K562 (cell line): ENCODE data around the gene LPIN2. TPM values are rescaled to one million over a fixed set of nuclear protein-coding genes. Genes with fewer than 3 reads are reported as not detected.

ENCODE experiments used
- ATAC-seq: fragments of 200-7000 bp; cut with Tn5 transposase; 3 replicates; pipeline ENCODE4 v1.9.1; 2020; ENCODE audit warnings: moderate library complexity
- BruUV-seq: library from RNA; stranded (reverse); fragments of 400-500 nt; replicated peaks from 2 replicates; lab custom pipeline; 2021; lab: Mats Ljungman, UMichigan
- CTCF ChIA-PET: fragments of 300-600 bp; formaldehyde crosslinking; extraction: SDS; loops from one replicate; lab custom pipeline; 2021; ENCODE audit warnings: low intra/inter-chr PET ratio; lab: Yijun Ruan, JAX
- POLR2A ChIA-PET: fragments of 300-600, 350-650 bp; sonication (Branson Sonifier 250); formaldehyde crosslinking; extraction: SDS; loops from one replicate; lab custom pipeline; 2021; ENCODE audit warnings: antibody characterized with exemption, inconsistent platforms; lab: Yijun Ruan, JAX
- DNase-seq, 4 experiments: peaks; one replicate each; pipeline versions ENCODE4 v3.0.0 to v3.0.0-alpha.2; 2011 to 2018; ENCODE audit warnings: low spot score in 3 of 4, mixed read lengths in 3 of 4; ENCODE audit errors: extremely low read depth in 1 of 4
- FAIRE-seq: peaks from 2 replicates; lab custom pipeline; 2011; peaks lifted over from hg19 to GRCh38; lab: Jason Lieb, UNC
- H2AFZ ChIP-seq: 2 replicates; pipeline ENCODE4 v1.6.0; 2011; ENCODE audit warnings: low read depth, low read length, control low read depth, inconsistent platforms
- H3K27ac ChIP-seq: fragments of 200-600 bp; 3 replicates; pipeline ENCODE4 v1.8.0; 2011; ENCODE audit warnings: low read depth, mild to moderate bottlenecking, control low read depth, inconsistent platforms, low read length, moderate library complexity, mixed read lengths; ENCODE audit errors: extremely low read depth
- H3K27me3 ChIP-seq, 2 experiments: fragments of 300-600 bp in 1 of 2; 2 replicates in 1 of 2; 3 replicates in 1 of 2; pipeline versions ENCODE4 v1.6.0 to v1.8.0; 2011; ENCODE audit warnings: inconsistent platforms in 2 of 2, low read length in 2 of 2, mild to moderate bottlenecking in 1 of 2, mixed read lengths in 1 of 2, moderate library complexity in 1 of 2; ENCODE audit not compliant: control insufficient read depth in 2 of 2, insufficient read depth in 2 of 2
- H3K36me3 ChIP-seq: fragments of 300-600 bp; 3 replicates; pipeline ENCODE4 v1.8.0; 2011; ENCODE audit warnings: mild to moderate bottlenecking, low read length, inconsistent platforms; ENCODE audit not compliant: control insufficient read depth, insufficient read depth
- H3K4me1 ChIP-seq, 2 experiments: fragments of 200-600 bp in 1 of 2; replicated peaks in 1 of 2; 2 replicates in 1 of 2; 3 replicates in 1 of 2; pipeline versions ENCODE4 v1.5.1 to v1.8.0; 2011; ENCODE audit warnings: inconsistent platforms in 2 of 2, low read length in 2 of 2, mild to moderate bottlenecking in 1 of 2, mixed read lengths in 1 of 2, moderate library complexity in 1 of 2; ENCODE audit not compliant: control insufficient read depth in 2 of 2, insufficient read depth in 2 of 2
- H3K4me2 ChIP-seq: 2 replicates; pipeline ENCODE4 v1.6.1; 2011; ENCODE audit warnings: low read length, control low read depth, inconsistent platforms, mixed read lengths; ENCODE audit not compliant: insufficient read depth
- H3K4me3 ChIP-seq: fragments of 200-600 bp; sonication (generic), shearing (Covaris generic); 2 replicates; pipeline ENCODE4 v1.5.1; 2016; ENCODE audit warnings: control low read depth, inconsistent platforms
- H3K79me2 ChIP-seq: fragments of 200-600 bp; 3 replicates; pipeline ENCODE4 v1.8.0; 2011; ENCODE audit warnings: low read length, inconsistent platforms; ENCODE audit not compliant: control insufficient read depth, insufficient read depth
- H3K9ac ChIP-seq, 2 experiments: 2 replicates each; pipeline versions ENCODE4 v1.6.0 to v1.6.1; 2011; ENCODE audit warnings: low read depth in 2 of 2, low read length in 2 of 2, control low read depth in 1 of 2, inconsistent platforms in 1 of 2, mild to moderate bottlenecking in 1 of 2, mixed read lengths in 1 of 2; ENCODE audit not compliant: insufficient read depth in 1 of 2
- H3K9me1 ChIP-seq: one replicate; pipeline ENCODE4 v1.6.0; 2011; ENCODE audit warnings: inconsistent platforms, mild to moderate bottlenecking, low read length, moderate library complexity; ENCODE audit not compliant: control insufficient read depth, insufficient read depth
- H3K9me3 ChIP-seq: replicated peaks from 2 replicates; pipeline ENCODE4 v1.5.1; 2011; ENCODE audit warnings: low read depth, low read length, inconsistent platforms; ENCODE audit not compliant: control insufficient read depth, insufficient read depth
- H4K20me1 ChIP-seq: replicated peaks from 2 replicates; pipeline ENCODE4 v1.6.1; 2011; ENCODE audit warnings: low read length, inconsistent platforms, mixed read lengths; ENCODE audit not compliant: control insufficient read depth, insufficient read depth
- RBM15 ChIP-seq: fragments of 200-400 bp; formaldehyde crosslinking; IDR thresholded peaks from 2 replicates; pipeline ENCODE4 v1.6.1; 2018; ENCODE audit warnings: mild to moderate bottlenecking, low read length, moderate library complexity; ENCODE audit not compliant: insufficient read depth
- SMAD2 ChIP-seq: fragments of 150-350 bp; IDR thresholded peaks from 2 replicates; pipeline ENCODE4 v1.6.1; 2014; ENCODE audit warnings: low read depth, mild to moderate bottlenecking, low read length
- TCF7 ChIP-seq: sonication (generic); IDR thresholded peaks from 2 replicates; pipeline ENCODE4 v1.6.1; 2016; ENCODE audit warnings: antibody characterized with exemption, borderline replicate concordance
- THRAP3 ChIP-seq: fragments of 450-650 bp; IDR thresholded peaks from 2 replicates; pipeline ENCODE4 v1.6.1; 2016; ENCODE audit warnings: mild to moderate bottlenecking, inconsistent platforms, borderline replicate concordance
- WGBS: fragments of 100-300 bp; shearing (Covaris generic); methylation state at CpG from one replicate; pipeline ENCODE4 v1.1.6; 2016; ENCODE audit warnings: low coverage, mixed read lengths; ENCODE audit not compliant: insufficient coverage; ENCODE audit errors: missing lambda C conversion rate; 5-methylcytosine and 5-hydroxymethylcytosine counted together
- in situ Hi-C: fragments of 300-500 bp; cut with MboI; formaldehyde crosslinking; loops from 4 replicates; pipeline ENCODE4 v1.15.0; 2018; ENCODE audit warnings: inconsistent platforms, mixed read lengths
- intact Hi-C: fragments of 100-400 bp; cut with micrococcal nuclease; formaldehyde crosslinking; loops from 2 replicates; pipeline ENCODE4 v1.14.2; 2022
- polyA plus RNA-seq, 8 experiments: library from polyadenylated mRNA; depleted of rRNA in 4 of 8; stranded (reverse) in 5 of 8; unstranded in 3 of 8; fragments of >200 nt; fragmentation: Nextera tagmentation in 2 of 8; fragmentation: Illumina TruSeq in 1 of 8; extraction: Ambion mirVana in 2 of 8; extraction: Trizol in 1 of 8; gene quantifications; 2 replicates each; pipeline versions ENCODE4 v1.2.1 to v1.2.3, GENCODE V29; 2011 to 2014; ENCODE audit warnings: inconsistent platforms in 1 of 8, missing spikeins in 1 of 8
- total RNA-seq, 7 experiments: library from RNA; depleted of rRNA in 6 of 7; stranded (reverse); fragments of >200 nt in 6 of 7; fragmentation: Illumina TruSeq in 2 of 7; extraction: Trizol in 2 of 7; gene quantifications; 2 replicates each; pipeline versions ENCODE4 v1.2.1 to v1.2.3, GENCODE V29; 2011 to 2021; ENCODE audit warnings: low replicate concordance in 1 of 7
- TF ChIP-seq, protein P1 (sequence below): fragments of 200-600 bp; sonication (generic); IDR thresholded peaks from one replicate; pipeline ENCODE4 v1.6.1; 2012; ENCODE audit warnings: mild to moderate bottlenecking, low read depth, low read length, inconsistent platforms

Gene LPIN2
- total and polyA plus RNA-seq, 9 of the 15 experiments (the other 6 are each of a cell fraction or from before 2014, with no cell fraction given) = 5.2 to 34.8 (median 24.6) TPM

DNA sequence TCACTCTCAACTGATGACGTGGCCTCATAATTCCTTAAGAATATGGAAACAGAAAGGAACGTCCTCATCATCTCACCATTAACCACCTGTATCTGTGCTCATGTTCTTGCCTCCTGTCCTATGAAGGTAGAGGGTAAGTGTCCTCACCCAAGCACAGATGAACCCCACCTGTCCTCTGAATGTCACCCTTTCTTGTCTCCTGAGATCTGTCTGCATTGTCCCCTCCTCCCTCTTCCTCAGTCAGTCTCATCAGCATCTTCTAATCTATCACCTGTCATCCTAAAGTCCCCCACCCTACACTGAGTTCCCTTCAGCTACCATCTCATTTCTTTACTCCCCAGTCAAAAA lies 39.4 kb upstream of the LPIN2 start:
- no peak overlapping the region for H2AFZ ChIP-seq
- in situ Hi-C loops = no loop called here
- POLR2A ChIA-PET = interaction anchor here (0.7 to 1.1 kb wide), 2 partner anchors 9 to 507 kb away, joined by 3 read pairs; no protein-coding TSS in a partner anchor

More for the DNA sequence above, 39.4 kb upstream of the LPIN2 start:
- CTCF ChIA-PET = no interaction called here
- Histone ChIP-seq H3K79me2 (no peaks in the 10 kb centered on the region), H3K4me1 (peaks cover 0 to 3% of the 10 kb centered on the region in 2 experiments; a peak in 2 of 5 replicates), H3K27me3 (no peaks in the 10 kb centered on the region), H4K20me1 (no peaks in the 10 kb centered on the region), H3K9ac (no peak overlapping the region), H3K4me2 (no peak overlapping the region), H3K9me3 (no peaks in the 10 kb centered on the region; the same call in 1 of the 2 replicates), H3K27ac (no peak overlapping the region), H3K4me3 (no peak overlapping the region), H3K9me1 (no peaks in the 10 kb centered on the region)
- no peak for ATAC-seq
- no peak for DNase-seq
- BruUV-seq = no TSS peak
- TF ChIP-seq SMAD2 = no peak
- TF ChIP-seq TCF7 = no peak
- TF ChIP-seq, protein P1, sequence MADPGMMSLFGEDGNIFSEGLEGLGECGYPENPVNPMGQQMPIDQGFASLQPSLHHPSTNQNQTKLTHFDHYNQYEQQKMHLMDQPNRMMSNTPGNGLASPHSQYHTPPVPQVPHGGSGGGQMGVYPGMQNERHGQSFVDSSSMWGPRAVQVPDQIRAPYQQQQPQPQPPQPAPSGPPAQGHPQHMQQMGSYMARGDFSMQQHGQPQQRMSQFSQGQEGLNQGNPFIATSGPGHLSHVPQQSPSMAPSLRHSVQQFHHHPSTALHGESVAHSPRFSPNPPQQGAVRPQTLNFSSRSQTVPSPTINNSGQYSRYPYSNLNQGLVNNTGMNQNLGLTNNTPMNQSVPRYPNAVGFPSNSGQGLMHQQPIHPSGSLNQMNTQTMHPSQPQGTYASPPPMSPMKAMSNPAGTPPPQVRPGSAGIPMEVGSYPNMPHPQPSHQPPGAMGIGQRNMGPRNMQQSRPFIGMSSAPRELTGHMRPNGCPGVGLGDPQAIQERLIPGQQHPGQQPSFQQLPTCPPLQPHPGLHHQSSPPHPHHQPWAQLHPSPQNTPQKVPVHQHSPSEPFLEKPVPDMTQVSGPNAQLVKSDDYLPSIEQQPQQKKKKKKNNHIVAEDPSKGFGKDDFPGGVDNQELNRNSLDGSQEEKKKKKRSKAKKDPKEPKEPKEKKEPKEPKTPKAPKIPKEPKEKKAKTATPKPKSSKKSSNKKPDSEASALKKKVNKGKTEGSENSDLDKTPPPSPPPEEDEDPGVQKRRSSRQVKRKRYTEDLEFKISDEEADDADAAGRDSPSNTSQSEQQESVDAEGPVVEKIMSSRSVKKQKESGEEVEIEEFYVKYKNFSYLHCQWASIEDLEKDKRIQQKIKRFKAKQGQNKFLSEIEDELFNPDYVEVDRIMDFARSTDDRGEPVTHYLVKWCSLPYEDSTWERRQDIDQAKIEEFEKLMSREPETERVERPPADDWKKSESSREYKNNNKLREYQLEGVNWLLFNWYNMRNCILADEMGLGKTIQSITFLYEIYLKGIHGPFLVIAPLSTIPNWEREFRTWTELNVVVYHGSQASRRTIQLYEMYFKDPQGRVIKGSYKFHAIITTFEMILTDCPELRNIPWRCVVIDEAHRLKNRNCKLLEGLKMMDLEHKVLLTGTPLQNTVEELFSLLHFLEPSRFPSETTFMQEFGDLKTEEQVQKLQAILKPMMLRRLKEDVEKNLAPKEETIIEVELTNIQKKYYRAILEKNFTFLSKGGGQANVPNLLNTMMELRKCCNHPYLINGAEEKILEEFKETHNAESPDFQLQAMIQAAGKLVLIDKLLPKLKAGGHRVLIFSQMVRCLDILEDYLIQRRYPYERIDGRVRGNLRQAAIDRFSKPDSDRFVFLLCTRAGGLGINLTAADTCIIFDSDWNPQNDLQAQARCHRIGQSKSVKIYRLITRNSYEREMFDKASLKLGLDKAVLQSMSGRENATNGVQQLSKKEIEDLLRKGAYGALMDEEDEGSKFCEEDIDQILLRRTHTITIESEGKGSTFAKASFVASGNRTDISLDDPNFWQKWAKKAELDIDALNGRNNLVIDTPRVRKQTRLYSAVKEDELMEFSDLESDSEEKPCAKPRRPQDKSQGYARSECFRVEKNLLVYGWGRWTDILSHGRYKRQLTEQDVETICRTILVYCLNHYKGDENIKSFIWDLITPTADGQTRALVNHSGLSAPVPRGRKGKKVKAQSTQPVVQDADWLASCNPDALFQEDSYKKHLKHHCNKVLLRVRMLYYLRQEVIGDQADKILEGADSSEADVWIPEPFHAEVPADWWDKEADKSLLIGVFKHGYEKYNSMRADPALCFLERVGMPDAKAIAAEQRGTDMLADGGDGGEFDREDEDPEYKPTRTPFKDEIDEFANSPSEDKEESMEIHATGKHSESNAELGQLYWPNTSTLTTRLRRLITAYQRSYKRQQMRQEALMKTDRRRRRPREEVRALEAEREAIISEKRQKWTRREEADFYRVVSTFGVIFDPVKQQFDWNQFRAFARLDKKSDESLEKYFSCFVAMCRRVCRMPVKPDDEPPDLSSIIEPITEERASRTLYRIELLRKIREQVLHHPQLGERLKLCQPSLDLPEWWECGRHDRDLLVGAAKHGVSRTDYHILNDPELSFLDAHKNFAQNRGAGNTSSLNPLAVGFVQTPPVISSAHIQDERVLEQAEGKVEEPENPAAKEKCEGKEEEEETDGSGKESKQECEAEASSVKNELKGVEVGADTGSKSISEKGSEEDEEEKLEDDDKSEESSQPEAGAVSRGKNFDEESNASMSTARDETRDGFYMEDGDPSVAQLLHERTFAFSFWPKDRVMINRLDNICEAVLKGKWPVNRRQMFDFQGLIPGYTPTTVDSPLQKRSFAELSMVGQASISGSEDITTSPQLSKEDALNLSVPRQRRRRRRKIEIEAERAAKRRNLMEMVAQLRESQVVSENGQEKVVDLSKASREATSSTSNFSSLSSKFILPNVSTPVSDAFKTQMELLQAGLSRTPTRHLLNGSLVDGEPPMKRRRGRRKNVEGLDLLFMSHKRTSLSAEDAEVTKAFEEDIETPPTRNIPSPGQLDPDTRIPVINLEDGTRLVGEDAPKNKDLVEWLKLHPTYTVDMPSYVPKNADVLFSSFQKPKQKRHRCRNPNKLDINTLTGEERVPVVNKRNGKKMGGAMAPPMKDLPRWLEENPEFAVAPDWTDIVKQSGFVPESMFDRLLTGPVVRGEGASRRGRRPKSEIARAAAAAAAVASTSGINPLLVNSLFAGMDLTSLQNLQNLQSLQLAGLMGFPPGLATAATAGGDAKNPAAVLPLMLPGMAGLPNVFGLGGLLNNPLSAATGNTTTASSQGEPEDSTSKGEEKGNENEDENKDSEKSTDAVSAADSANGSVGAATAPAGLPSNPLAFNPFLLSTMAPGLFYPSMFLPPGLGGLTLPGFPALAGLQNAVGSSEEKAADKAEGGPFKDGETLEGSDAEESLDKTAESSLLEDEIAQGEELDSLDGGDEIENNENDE = no peak
- no peak for TF ChIP-seq RBM15
- TF ChIP-seq THRAP3 = no peak
- TF ChIP-seq, all 486 proteins: peak for 0
- FAIRE-seq = no peak
- no peaks in the 10 kb centered on the region for H3K36me3 ChIP-seq
- intact Hi-C loops = no loop called here
- 29% methylated on average over 2 of the region's 2 CpGs for WGBS
